Panc1 (cell line): ENCODE measurements around the gene CPLANE2. TPM values are rescaled to one million over a fixed set of nuclear protein-coding genes. Genes with fewer than 3 reads are reported as not detected.

Experiments
- ATAC-seq: fragments of 200-7000 bp; cut with Tn5 transposase; 2 replicates; pipeline ENCODE4 v1.9.1; 2020; ENCODE audit warnings: mild to moderate bottlenecking, moderate library complexity
- BruUV-seq: library from RNA; stranded (reverse); fragments of 400-500 nt; replicated peaks from 2 replicates; lab custom pipeline; 2021; lab: Mats Ljungman, UMichigan
- CTCF ChIA-PET: fragments of 300-600 bp; sonication (Branson Sonifier 250); formaldehyde crosslinking; loops from one replicate; lab custom pipeline; 2022; ENCODE audit warnings: antibody characterized with exemption; lab: Charles Lee
- POLR2A ChIA-PET: fragments of 300-600 bp; sonication (Branson Sonifier 250); formaldehyde crosslinking; loops from one replicate; lab custom pipeline; 2022; ENCODE audit warnings: antibody characterized with exemption; lab: Charles Lee
- DNase-seq: peaks from one replicate; pipeline ENCODE4 v3.0.0-alpha.2; 2010; ENCODE audit warnings: low read depth, low spot score
- H3K27ac ChIP-seq: 2 replicates; pipeline ENCODE4 v1.5.1; 2011; ENCODE audit warnings: mild to moderate bottlenecking, low read length, inconsistent platforms
- H3K27me3 ChIP-seq: fragments of 200-500 bp; sonication (Bioruptor generic); 2 replicates; pipeline ENCODE4 v1.6.0; 2014; ENCODE audit warnings: low read length, inconsistent platforms; ENCODE audit not compliant: control insufficient read depth, insufficient read depth
- H3K36me3 ChIP-seq: fragments of 200-500 bp; sonication (Bioruptor generic); 2 replicates; pipeline ENCODE4 v1.5.1; 2014; ENCODE audit warnings: inconsistent platforms, mild to moderate bottlenecking, low read length, moderate library complexity; ENCODE audit not compliant: control insufficient read depth, insufficient read depth
- H3K4me1 ChIP-seq: 2 replicates; pipeline ENCODE4 v1.5.1; 2011; ENCODE audit warnings: inconsistent platforms, mild to moderate bottlenecking, low read length, moderate library complexity; ENCODE audit not compliant: control insufficient read depth, insufficient read depth
- H3K4me3 ChIP-seq, 2 experiments: 2 replicates each; pipeline ENCODE4 v1.5.1; 2011 to 2012; ENCODE audit warnings: low read depth in 2 of 2, low read length in 2 of 2, mild to moderate bottlenecking in 2 of 2, inconsistent platforms in 1 of 2, moderate library complexity in 1 of 2
- H3K9me3 ChIP-seq: fragments of 200-500 bp; sonication (Bioruptor generic); 2 replicates; pipeline ENCODE4 v1.5.1; 2014; ENCODE audit warnings: low read depth, mild to moderate bottlenecking, inconsistent platforms, low read length, moderate library complexity; ENCODE audit not compliant: control insufficient read depth, insufficient read depth
- POLR2AphosphoS5 ChIP-seq: IDR thresholded peaks from 2 replicates; pipeline ENCODE4 v1.6.1; 2012; ENCODE audit warnings: mild to moderate bottlenecking, low read depth, low read length, moderate library complexity
- SIN3A ChIP-seq: IDR thresholded peaks from 2 replicates; pipeline ENCODE4 v1.6.1; 2012; ENCODE audit warnings: low read depth, mild to moderate bottlenecking, low read length, moderate library complexity, borderline replicate concordance; ENCODE audit not compliant: insufficient read depth
- TCF7L2 ChIP-seq: IDR thresholded peaks from 2 replicates; pipeline ENCODE4 v1.6.1; 2011; ENCODE audit warnings: mild to moderate bottlenecking, low read depth, low read length, inconsistent platforms
- in situ Hi-C: cut with HindIII; loops from 2 replicates; pipeline ENCODE4 v1.10.0; 2016; ENCODE audit warnings: low sequenced_read_pairs, low pct_unique_long_range_greater_than_20kb
- intact Hi-C: fragments of 100-400 bp; cut with micrococcal nuclease; formaldehyde crosslinking; loops from one replicate; pipeline ENCODE4 v1.10.0; 2022; ENCODE audit not compliant: unreplicated experiment
- total RNA-seq: library from RNA; stranded (reverse); gene quantifications from one replicate; pipeline ENCODE4 v1.2.1, GENCODE V29; 2021; ENCODE audit not compliant: unreplicated experiment
- TF ChIP-seq, protein P1 (sequence below): fragments of 450-650 bp; IDR thresholded peaks from 2 replicates; pipeline ENCODE4 v1.5.1; 2017; ENCODE audit warnings: mild to moderate bottlenecking
- TF ChIP-seq, protein P2 (sequence below), 2 experiments: IDR thresholded peaks; 2 replicates each; pipeline ENCODE4 v1.6.1; 2011 to 2012; ENCODE audit warnings: low read depth in 2 of 2, control low read depth in 1 of 2, low read length in 1 of 2, mild to moderate bottlenecking in 1 of 2, moderate library complexity in 1 of 2; ENCODE audit not compliant: insufficient read depth in 1 of 2

The CPLANE2 gene
- total RNA-seq, 1 experiment from 2014 or later = 17.8 TPM

DNA sequence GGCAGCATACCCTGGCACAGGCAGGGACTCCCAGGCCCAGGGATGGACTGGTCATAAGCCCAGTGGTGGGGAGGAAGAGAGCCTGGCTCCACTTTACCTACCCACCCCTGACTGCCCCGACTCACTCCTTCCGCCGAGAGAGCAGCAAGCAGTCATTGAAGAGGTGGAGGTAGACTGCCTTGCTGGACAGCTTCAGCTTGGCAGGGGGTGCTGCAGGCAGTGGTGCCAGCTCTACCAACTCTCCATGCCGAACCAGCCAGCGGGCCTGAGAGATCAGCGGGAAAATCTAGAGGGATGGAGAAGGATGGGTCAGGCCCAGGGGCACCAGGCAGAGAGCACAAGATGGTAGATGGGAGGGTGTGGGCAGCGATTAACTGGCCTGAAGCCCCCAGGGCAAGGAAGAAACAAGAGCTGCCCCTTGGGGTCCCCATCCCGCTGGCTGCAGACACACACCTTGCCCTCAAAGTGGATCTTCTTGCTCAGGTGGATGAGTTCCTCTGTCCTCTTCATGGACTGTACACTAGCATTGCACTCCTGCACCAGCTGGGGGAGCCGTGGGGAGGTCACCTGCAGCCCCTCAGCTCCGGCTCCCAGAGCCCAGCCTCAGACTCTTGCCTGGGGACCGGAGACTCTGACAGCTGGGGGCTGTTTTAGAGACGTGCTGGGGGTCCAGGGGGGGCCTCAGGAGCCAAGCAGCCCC is 32.2 kb downstream of the CPLANE2 start:
- no peaks in the 10 kb centered on the region; the same call in 1 of the 2 replicates for H3K36me3 ChIP-seq
- peaks cover 22% of the 10 kb centered on the region for H3K4me1 ChIP-seq
- no peak for DNase-seq
- ChIA-PET CTCF (interaction anchor here (0.6 to 0.7 kb wide), 2 partner anchors 106 to 221 kb away, joined by 3 to 8 read pairs; no protein-coding TSS in a partner anchor), POLR2A (no interaction called here)
- intact Hi-C loops (no loop called here), in situ Hi-C loops (no loop called here)
- no peak overlapping the region for H3K27ac ChIP-seq
- no peak overlapping the region for H3K4me3 ChIP-seq
- H3K9me3 ChIP-seq = no peaks in the 10 kb centered on the region
- no TSS peak for BruUV-seq
- no peak for ATAC-seq
- no peaks in the 10 kb centered on the region for H3K27me3 ChIP-seq
- TF ChIP-seq TCF7L2 (no peak), POLR2AphosphoS5 (no peak), SIN3A (no peak)
- TF ChIP-seq, protein P1, sequence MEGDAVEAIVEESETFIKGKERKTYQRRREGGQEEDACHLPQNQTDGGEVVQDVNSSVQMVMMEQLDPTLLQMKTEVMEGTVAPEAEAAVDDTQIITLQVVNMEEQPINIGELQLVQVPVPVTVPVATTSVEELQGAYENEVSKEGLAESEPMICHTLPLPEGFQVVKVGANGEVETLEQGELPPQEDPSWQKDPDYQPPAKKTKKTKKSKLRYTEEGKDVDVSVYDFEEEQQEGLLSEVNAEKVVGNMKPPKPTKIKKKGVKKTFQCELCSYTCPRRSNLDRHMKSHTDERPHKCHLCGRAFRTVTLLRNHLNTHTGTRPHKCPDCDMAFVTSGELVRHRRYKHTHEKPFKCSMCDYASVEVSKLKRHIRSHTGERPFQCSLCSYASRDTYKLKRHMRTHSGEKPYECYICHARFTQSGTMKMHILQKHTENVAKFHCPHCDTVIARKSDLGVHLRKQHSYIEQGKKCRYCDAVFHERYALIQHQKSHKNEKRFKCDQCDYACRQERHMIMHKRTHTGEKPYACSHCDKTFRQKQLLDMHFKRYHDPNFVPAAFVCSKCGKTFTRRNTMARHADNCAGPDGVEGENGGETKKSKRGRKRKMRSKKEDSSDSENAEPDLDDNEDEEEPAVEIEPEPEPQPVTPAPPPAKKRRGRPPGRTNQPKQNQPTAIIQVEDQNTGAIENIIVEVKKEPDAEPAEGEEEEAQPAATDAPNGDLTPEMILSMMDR = no peak; the same call in 1 of the 2 replicates
- TF ChIP-seq, protein P2, sequence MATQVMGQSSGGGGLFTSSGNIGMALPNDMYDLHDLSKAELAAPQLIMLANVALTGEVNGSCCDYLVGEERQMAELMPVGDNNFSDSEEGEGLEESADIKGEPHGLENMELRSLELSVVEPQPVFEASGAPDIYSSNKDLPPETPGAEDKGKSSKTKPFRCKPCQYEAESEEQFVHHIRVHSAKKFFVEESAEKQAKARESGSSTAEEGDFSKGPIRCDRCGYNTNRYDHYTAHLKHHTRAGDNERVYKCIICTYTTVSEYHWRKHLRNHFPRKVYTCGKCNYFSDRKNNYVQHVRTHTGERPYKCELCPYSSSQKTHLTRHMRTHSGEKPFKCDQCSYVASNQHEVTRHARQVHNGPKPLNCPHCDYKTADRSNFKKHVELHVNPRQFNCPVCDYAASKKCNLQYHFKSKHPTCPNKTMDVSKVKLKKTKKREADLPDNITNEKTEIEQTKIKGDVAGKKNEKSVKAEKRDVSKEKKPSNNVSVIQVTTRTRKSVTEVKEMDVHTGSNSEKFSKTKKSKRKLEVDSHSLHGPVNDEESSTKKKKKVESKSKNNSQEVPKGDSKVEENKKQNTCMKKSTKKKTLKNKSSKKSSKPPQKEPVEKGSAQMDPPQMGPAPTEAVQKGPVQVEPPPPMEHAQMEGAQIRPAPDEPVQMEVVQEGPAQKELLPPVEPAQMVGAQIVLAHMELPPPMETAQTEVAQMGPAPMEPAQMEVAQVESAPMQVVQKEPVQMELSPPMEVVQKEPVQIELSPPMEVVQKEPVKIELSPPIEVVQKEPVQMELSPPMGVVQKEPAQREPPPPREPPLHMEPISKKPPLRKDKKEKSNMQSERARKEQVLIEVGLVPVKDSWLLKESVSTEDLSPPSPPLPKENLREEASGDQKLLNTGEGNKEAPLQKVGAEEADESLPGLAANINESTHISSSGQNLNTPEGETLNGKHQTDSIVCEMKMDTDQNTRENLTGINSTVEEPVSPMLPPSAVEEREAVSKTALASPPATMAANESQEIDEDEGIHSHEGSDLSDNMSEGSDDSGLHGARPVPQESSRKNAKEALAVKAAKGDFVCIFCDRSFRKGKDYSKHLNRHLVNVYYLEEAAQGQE (IDR thresholded peaks at IDR 0.05; ENCODE audit: insufficient read depth in 1 of 2, low read depth in 2 of 2, low read length in 1 of 2) = no peak

DNA sequence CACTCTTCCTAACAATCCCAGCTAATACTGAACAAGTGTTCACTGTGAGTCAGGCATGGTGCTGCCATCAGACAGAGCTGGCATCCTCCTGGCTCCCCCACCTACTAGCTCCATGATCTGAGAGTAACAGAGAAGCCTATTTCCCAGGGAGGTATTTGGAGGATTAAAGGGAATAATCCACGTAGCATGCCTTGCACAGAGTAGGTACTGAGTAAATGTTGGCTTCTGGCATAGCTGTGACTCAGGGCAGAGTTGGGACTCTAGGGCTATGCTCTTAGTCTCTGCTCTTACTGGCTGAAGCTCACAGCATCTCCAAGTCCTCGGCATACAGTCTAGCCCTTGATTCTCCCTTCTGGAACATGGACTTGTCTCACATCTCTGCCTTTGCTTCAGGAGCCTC is 32.8 kb downstream of the CPLANE2 start:
- BruUV-seq = no TSS peak
- no peak overlapping the region for H3K27ac ChIP-seq
- TF ChIP-seq TCF7L2 = no peak
- TF ChIP-seq POLR2AphosphoS5 = no peak
- TF ChIP-seq, protein P1 = no peak
- TF ChIP-seq SIN3A = no peak
- TF ChIP-seq, protein P2 (IDR thresholded peaks at IDR 0.05; ENCODE audit: insufficient read depth in 1 of 2, low read depth in 2 of 2, low read length in 1 of 2) = no peak
- POLR2A ChIA-PET = no interaction called here
- H3K36me3 ChIP-seq = no peaks in the 10 kb centered on the region; the same call in 1 of the 2 replicates
- intact Hi-C loops (no loop called here), in situ Hi-C loops (no loop called here)
- CTCF ChIA-PET = no interaction called here
- H3K4me3 ChIP-seq = no peak overlapping the region
- no peaks in the 10 kb centered on the region for H3K27me3 ChIP-seq
- no peak for DNase-seq
- no peaks in the 10 kb centered on the region for H3K9me3 ChIP-seq
- no peak for ATAC-seq
- H3K4me1 ChIP-seq = peaks cover 22% of the 10 kb centered on the region
